ENCODE results near the gene IGFN1.
A peak's percentile ranks its signal among the peaks of the same experiment; 100 is the strongest.
"Not testable (repeated sequence)": the region's sequence is repeated elsewhere in the genome, so short reads cannot be mapped to it uniquely, and the experiment has no call there.

The IGFN1 gene

GRCh38 chr1:201252944-201253371 is 62.3 kb downstream of the IGFN1 start:
- no peak overlapping the region for H3K4me3 ChIP-seq (ENCODE audit: low read length)
- no peak for DNase-seq (ENCODE audit: low read depth)
- TF ChIP-seq CTCF (conservative IDR thresholded peaks at IDR 0.05; ENCODE audit: low read length): no peak

- no peak overlapping the region for H3K4me3 ChIP-seq (ENCODE audit: low read length)
- no peak for TF ChIP-seq CTCF (conservative IDR thresholded peaks at IDR 0.05; ENCODE audit: low read length)
- no peak for DNase-seq (ENCODE audit: low read depth)
Observed at GRCh38 chr1:201253411-201253810, 62.8 kb downstream of the IGFN1 start.

GRCh38 chr1:201253906-201254624 is 63.4 kb downstream of the IGFN1 start:
- no peak overlapping the region for H3K4me3 ChIP-seq (ENCODE audit: low read length)

DNA sequence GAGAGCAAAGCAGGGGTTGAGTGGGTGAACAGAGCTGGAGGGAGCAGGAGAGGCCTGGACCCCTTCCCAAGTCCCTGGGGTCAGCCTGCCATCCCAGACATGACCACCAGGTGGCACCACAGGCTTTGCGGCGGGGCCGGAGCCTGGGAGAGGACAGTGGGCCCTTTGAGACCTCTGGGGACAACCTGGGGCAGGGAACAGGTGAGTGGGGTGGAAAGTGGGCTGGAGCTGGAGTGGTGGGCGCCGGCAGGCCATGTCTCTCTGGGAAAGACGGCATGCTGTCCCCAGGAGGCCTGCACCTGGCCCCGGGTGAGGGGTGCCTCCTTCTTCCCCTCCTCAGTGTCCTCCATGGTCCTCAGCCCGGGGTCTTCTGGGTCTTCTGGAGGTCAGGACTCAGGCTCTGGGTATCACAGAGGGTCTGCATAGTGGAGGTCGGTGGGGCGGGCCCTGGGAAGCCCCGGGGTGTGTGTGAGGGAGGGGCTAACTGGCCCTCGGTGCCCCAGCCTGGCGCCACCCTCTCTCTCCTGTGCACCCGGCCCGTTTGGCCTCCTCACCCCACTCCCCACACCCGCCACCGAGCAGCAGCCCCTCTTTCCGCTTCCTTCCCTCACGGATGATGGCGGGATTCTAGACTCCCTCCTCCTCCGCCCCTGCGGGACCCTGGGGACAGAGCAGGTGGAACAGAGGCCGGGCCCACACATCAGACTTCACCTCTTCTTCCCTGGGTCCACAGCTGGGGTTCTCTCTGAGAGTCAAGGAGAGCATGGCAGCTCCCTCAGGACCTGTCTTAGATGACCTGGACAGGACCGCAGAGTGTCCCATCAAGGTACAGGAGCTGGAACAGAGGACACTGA is 64.2 kb downstream of the IGFN1 start:
- peak; percentile 95 for TF ChIP-seq CTCF (conservative IDR thresholded peaks at IDR 0.05; ENCODE audit: low read length)
- no peak for DNase-seq (ENCODE audit: low read depth)
- H3K4me3 ChIP-seq (ENCODE audit: low read length): no peak overlapping the region

More at GRCh38 chr1:201253906-201254624, 63.4 kb downstream of the IGFN1 start:
- DNase-seq (ENCODE audit: low read depth): no peak
- no peak for TF ChIP-seq CTCF (conservative IDR thresholded peaks at IDR 0.05; ENCODE audit: low read length)

DNA sequence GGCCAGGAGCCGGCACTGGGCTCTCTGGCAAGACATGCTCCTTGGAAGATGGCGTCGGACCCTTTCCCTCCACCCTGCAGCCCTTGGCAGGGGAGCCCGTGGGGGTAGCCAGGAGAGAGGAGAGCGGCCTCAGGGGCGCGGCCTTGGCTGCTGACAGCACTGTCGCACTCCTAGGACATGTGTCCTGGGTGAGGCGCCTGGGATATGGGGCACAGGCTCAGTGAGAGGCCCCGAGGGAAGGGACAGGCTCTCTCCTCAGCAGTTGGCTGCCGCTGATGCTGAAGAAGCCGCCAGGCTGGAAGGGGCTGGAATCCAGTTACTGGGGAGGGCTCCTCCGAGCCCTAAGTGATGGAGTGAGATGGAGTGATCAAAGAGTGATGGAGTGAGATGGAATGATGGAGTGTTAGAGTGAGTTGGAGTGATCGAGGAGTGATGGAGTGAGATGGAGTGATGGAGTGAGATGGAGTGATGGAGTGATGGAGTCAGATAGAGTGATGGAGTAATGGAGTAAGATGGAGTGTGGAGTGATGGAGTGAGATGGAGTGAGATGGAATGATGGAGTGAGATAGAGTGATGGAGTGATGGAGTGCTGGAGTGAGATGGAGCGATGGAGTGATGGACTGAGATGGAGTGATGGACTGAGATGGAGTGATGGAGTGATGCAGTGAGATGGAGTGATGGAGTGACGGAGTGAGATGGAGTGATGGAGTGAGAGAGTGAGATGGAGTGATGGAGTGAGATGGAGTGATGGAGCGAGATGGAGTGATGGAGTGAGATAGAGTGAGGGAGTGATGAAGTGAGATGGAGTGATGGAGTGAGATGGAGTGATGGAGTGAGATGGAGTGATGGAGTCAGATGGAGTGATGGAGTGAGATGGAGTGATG is 65.1 kb downstream of the IGFN1 start:
- no peak overlapping the region for H3K4me3 ChIP-seq (ENCODE audit: low read length)
- TF ChIP-seq CTCF (conservative IDR thresholded peaks at IDR 0.05; ENCODE audit: low read length): no peak
- no peak for DNase-seq (ENCODE audit: low read depth)

DNA sequence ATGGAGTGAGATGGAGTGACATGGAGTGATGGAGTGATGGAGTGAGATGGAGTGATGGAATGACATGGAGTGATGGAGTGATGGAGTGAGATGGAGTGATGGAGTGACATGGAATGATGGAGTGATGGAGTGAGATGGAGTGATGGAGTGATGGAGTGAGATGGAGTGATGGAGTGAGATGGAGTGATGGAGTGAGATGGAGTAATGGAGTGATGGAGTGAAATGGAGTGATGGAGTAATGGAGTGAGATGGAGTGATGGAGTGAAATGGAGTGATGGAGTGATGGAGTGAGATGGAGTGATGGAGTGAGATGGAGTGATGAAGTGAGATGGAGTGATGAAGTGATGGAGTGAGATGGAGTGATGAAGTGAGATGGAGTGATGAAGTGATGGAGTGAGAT is 67.5 kb downstream of the IGFN1 start:
- DNase-seq (ENCODE audit: low read depth); H3K4me3 ChIP-seq (ENCODE audit: low read length): not testable (repeated sequence)

DNA sequence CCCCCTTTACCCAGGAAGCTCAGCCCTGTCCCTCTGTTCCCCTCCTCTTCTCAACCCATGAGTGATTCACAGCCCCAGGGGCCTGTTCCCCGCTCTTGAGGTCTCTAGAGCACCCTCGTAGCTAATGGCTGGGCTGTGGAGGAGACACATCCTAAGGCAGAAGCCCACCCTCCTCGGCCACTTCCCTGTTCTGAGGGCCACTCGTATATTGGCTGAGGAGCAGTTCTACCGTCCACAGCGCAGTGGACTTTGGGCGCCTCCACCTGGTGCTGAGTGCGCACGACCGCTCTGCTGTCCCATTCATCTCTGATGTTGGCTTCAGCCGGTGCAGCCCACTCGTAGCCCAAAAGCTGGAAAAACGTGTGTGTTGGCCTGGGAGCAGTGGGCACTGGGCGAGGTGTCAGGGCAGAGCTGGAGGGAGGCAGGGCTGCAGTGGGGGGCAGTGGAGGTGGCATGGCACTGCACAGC is 68.2 kb downstream of the IGFN1 start:
- no peak for DNase-seq (ENCODE audit: low read depth)
- no peak for TF ChIP-seq CTCF (conservative IDR thresholded peaks at IDR 0.05; ENCODE audit: low read length)
- H3K4me3 ChIP-seq (ENCODE audit: low read length): no peak overlapping the region
